HG03108 (cell line): ENCODE data around the gene GPRIN3.
A peak's percentile ranks its signal among the peaks of the same experiment; 100 is the strongest.
"Not testable (repeated sequence)": the region's sequence is repeated elsewhere in the genome, so short reads cannot be mapped to it uniquely, and the experiment has no call there.

ENCODE experiments used
- ATAC-seq: cut with Tn5 transposase; IDR thresholded peaks from one replicate; pipeline ENCODE4 v1.9.1; 2021; ENCODE audit warnings: moderate library complexity; ENCODE audit not compliant: unreplicated experiment

The GPRIN3 gene

GRCh38 chr4:89314291-89314690, 6.7 kb upstream of the GPRIN3 start:
- ATAC-seq: no peak

- no peak for ATAC-seq
These were observed 4.5 kb upstream of the GPRIN3 start for GRCh38 chr4:89312066-89312465.

- ATAC-seq: no peak
These were observed 3.8 kb upstream of the GPRIN3 start for GRCh38 chr4:89311433-89311832.

- ATAC-seq: not testable (repeated sequence)
These were observed 1.6 kb upstream of the GPRIN3 start for GRCh38 chr4:89309154-89309553.

- no peak for ATAC-seq
These were observed 531 bp upstream of the GPRIN3 start for GRCh38 chr4:89308161-89308500.

- no peak for ATAC-seq
These were observed 488 bp downstream of the GPRIN3 start for GRCh38 chr4:89307178-89307445.

GRCh38 chr4:89306486-89307177, 968 bp downstream of the GPRIN3 start:
- no peak for ATAC-seq

- no peak for ATAC-seq
These were observed 1.7 kb downstream of the GPRIN3 start for GRCh38 chr4:89305712-89306437.

GRCh38 chr4:89305028-89305427, 2.6 kb downstream of the GPRIN3 start:
- no peak for ATAC-seq

- ATAC-seq: no peak
These were observed 3.7 kb downstream of the GPRIN3 start for GRCh38 chr4:89303814-89304388.

- no peak for ATAC-seq
These were observed 4.4 kb downstream of the GPRIN3 start for GRCh38 chr4:89303177-89303576.

GRCh38 chr4:89301902-89302301, 5.7 kb downstream of the GPRIN3 start:
- no peak for ATAC-seq

GRCh38 chr4:89301003-89301402, 6.6 kb downstream of the GPRIN3 start:
- ATAC-seq: no peak

- no peak for ATAC-seq
These were observed 7.1 kb downstream of the GPRIN3 start for GRCh38 chr4:89300499-89300898.

GRCh38 chr4:89300060-89300459, 7.5 kb downstream of the GPRIN3 start:
- ATAC-seq: no peak

- ATAC-seq: no peak
These were observed 8.3 kb downstream of the GPRIN3 start for GRCh38 chr4:89299153-89299791.

- ATAC-seq: no peak
These were observed 8.8 kb downstream of the GPRIN3 start for GRCh38 chr4:89298788-89299152.

- ATAC-seq: peak; percentile 43
These were observed 9.4 kb downstream of the GPRIN3 start for GRCh38 chr4:89298155-89298554.

GRCh38 chr4:89296896-89297295, 10.7 kb downstream of the GPRIN3 start:
- no peak for ATAC-seq

- ATAC-seq: no peak
These were observed 11.2 kb downstream of the GPRIN3 start for GRCh38 chr4:89296399-89296798.

- ATAC-seq: no peak
These were observed 12.1 kb downstream of the GPRIN3 start for GRCh38 chr4:89295415-89295927.
